Measurements from ENCODE around the gene TRIP4. TPM values are rescaled to one million over a fixed set of nuclear protein-coding genes. Genes with fewer than 3 reads are reported as not detected.

Gene TRIP4
- total RNA-seq, 1 donor from 2014 or later = 22.6 TPM

GRCh38 chr15:64478863-64479262 is 91.2 kb downstream of the TRIP4 start:
- no peak overlapping the region for H3K4me3 Mint-ChIP-seq
- H3K36me3 Mint-ChIP-seq = peaks cover 9% of the 10 kb centered on the region
- H3K4me1 Mint-ChIP-seq = peaks cover 28% of the 10 kb centered on the region
- peak overlapping the region; percentile 86 for H3K27ac Mint-ChIP-seq
- no peak for DNase-seq (ENCODE audit: low spot score in 2 of 2, unreplicated experiment in 2 of 2)
- TF ChIP-seq CTCF (IDR thresholded peaks at IDR 0.05; ENCODE audit: unreplicated experiment) = no peak
- H3K27me3 Mint-ChIP-seq (ENCODE audit: low read depth) = no peaks in the 10 kb centered on the region
- no peaks in the 10 kb centered on the region for H3K9me3 Mint-ChIP-seq

GRCh38 chr15:64480891-64481290 is 93.3 kb downstream of the TRIP4 start:
- H3K36me3 Mint-ChIP-seq = peaks cover 12% of the 10 kb centered on the region
- DNase-seq (ENCODE audit: low spot score in 2 of 2, unreplicated experiment in 2 of 2) = no peak
- peaks cover 22% of the 10 kb centered on the region for H3K4me1 Mint-ChIP-seq
- no peak overlapping the region for H3K4me3 Mint-ChIP-seq
- H3K27ac Mint-ChIP-seq = peak overlapping the region; percentile 52
- no peaks in the 10 kb centered on the region for H3K27me3 Mint-ChIP-seq (ENCODE audit: low read depth)
- no peaks in the 10 kb centered on the region for H3K9me3 Mint-ChIP-seq
- no peak for TF ChIP-seq CTCF (IDR thresholded peaks at IDR 0.05; ENCODE audit: unreplicated experiment)

GRCh38 chr15:64483749-64484148 is 96.1 kb downstream of the TRIP4 start:
- H3K9me3 Mint-ChIP-seq = no peaks in the 10 kb centered on the region
- peaks cover 16% of the 10 kb centered on the region for H3K4me1 Mint-ChIP-seq
- H3K27ac Mint-ChIP-seq = no peak overlapping the region
- H3K4me3 Mint-ChIP-seq = no peak overlapping the region
- H3K36me3 Mint-ChIP-seq = peaks cover 12% of the 10 kb centered on the region
- TF ChIP-seq CTCF (IDR thresholded peaks at IDR 0.05; ENCODE audit: unreplicated experiment) = no peak
- H3K27me3 Mint-ChIP-seq (ENCODE audit: low read depth) = no peaks in the 10 kb centered on the region
- DNase-seq (ENCODE audit: low spot score in 2 of 2, unreplicated experiment in 2 of 2) = no peak

GRCh38 chr15:64485796-64486195 is 98.2 kb downstream of the TRIP4 start:
- DNase-seq (ENCODE audit: low spot score in 2 of 2, unreplicated experiment in 2 of 2) = no peak
- Mint-ChIP-seq H3K27ac (no peak overlapping the region), H3K9me3 (no peaks in the 10 kb centered on the region), H3K36me3 (peaks cover 13% of the 10 kb centered on the region), H3K27me3 (ENCODE audit: low read depth) (no peaks in the 10 kb centered on the region), H3K4me3 (no peak overlapping the region), H3K4me1 (peaks cover 11% of the 10 kb centered on the region)
- TF ChIP-seq CTCF (IDR thresholded peaks at IDR 0.05; ENCODE audit: unreplicated experiment) = no peak

- H3K27me3 Mint-ChIP-seq (ENCODE audit: low read depth) = no peaks in the 10 kb centered on the region
- TF ChIP-seq CTCF (IDR thresholded peaks at IDR 0.05; ENCODE audit: unreplicated experiment) = no peak
- no peaks in the 10 kb centered on the region for H3K9me3 Mint-ChIP-seq
- H3K36me3 Mint-ChIP-seq = peaks cover 9% of the 10 kb centered on the region
- H3K4me3 Mint-ChIP-seq = no peak overlapping the region
- H3K4me1 Mint-ChIP-seq = peaks cover 12% of the 10 kb centered on the region
- H3K27ac Mint-ChIP-seq = no peak overlapping the region
- no peak for DNase-seq (ENCODE audit: low spot score in 2 of 2, unreplicated experiment in 2 of 2)
Observed at GRCh38 chr15:64490598-64491259, 103.1 kb downstream of the TRIP4 start.
